ENCODE results near the gene DICER1. TPM values are rescaled to one million over a fixed set of nuclear protein-coding genes. Genes with fewer than 3 reads are reported as not detected.

DICER1 gene
- total RNA-seq, 1 donor from 2014 or later: 70.0 TPM

GRCh38 chr14:95200404-95200803 lies 43.1 kb upstream of the DICER1 start:
- TF ChIP-seq EZH2 (IDR thresholded peaks at IDR 0.05) (no peak), CTCF (IDR thresholded peaks at IDR 0.05) (no peak)
- Histone ChIP-seq H3F3A (ENCODE audit: low read depth) (no peaks in the 10 kb centered on the region), H3K27me3 (no peaks in the 10 kb centered on the region), H3K4me2 (no peak overlapping the region), H3K9me3 (ENCODE audit: low read depth) (no peaks in the 10 kb centered on the region), H3K4me3 (no peak overlapping the region), H4K20me1 (ENCODE audit: low read depth) (no peaks in the 10 kb centered on the region), H2AFZ (replicated peaks) (no peak overlapping the region), H3K4me1 (peaks cover 6% of the 10 kb centered on the region), H3K9ac (no peak overlapping the region), H3K27ac (no peak overlapping the region), H3K79me2 (ENCODE audit: low read depth) (no peaks in the 10 kb centered on the region), H3K36me3 (no peaks in the 10 kb centered on the region)
- H3K27me3 Mint-ChIP-seq (ENCODE audit: insufficient read depth, low read depth): peaks cover 9% of the 10 kb centered on the region
- peaks cover 4% of the 10 kb centered on the region for H3K4me1 Mint-ChIP-seq
- H3K9me3 Mint-ChIP-seq: peaks cover 11% of the 10 kb centered on the region
- H3K4me3 Mint-ChIP-seq: no peak overlapping the region
- peak overlapping the region; percentile 37 for H3K27ac Mint-ChIP-seq
- H3K36me3 Mint-ChIP-seq: peaks cover 18% of the 10 kb centered on the region
- DNase-seq (ENCODE audit: low spot score): no peak

- peaks cover 6% of the 10 kb centered on the region for H3K4me1 ChIP-seq
- no peak overlapping the region for H3K27ac Mint-ChIP-seq
- no peak overlapping the region for H3K27ac ChIP-seq
- no peak for DNase-seq (ENCODE audit: low spot score)
- peaks cover 12% of the 10 kb centered on the region for H3K36me3 Mint-ChIP-seq
- no peak overlapping the region for H3K9ac ChIP-seq
- H3F3A ChIP-seq (ENCODE audit: low read depth): no peaks in the 10 kb centered on the region
- no peaks in the 10 kb centered on the region for H3K9me3 ChIP-seq (ENCODE audit: low read depth)
- no peaks in the 10 kb centered on the region for H4K20me1 ChIP-seq (ENCODE audit: low read depth)
- H2AFZ ChIP-seq (replicated peaks): no peak overlapping the region
- no peaks in the 10 kb centered on the region for H3K27me3 ChIP-seq
- H3K9me3 Mint-ChIP-seq: peaks cover 5% of the 10 kb centered on the region
- H3K27me3 Mint-ChIP-seq (ENCODE audit: insufficient read depth, low read depth): peaks cover 9% of the 10 kb centered on the region
- H3K4me2 ChIP-seq: no peak overlapping the region
- H3K36me3 ChIP-seq: no peaks in the 10 kb centered on the region
- no peak for TF ChIP-seq EZH2 (IDR thresholded peaks at IDR 0.05)
- TF ChIP-seq EZH2phosphoT487 (IDR thresholded peaks at IDR 0.05): no peak
- no peak for TF ChIP-seq CTCF (IDR thresholded peaks at IDR 0.05)
- no peak overlapping the region for H3K4me3 ChIP-seq
- no peak overlapping the region for H3K4me3 Mint-ChIP-seq
- H3K4me1 Mint-ChIP-seq: peaks cover 8% of the 10 kb centered on the region
- H3K79me2 ChIP-seq (ENCODE audit: low read depth): no peaks in the 10 kb centered on the region
Observed at GRCh38 chr14:95199298-95199983, 42.1 kb upstream of the DICER1 start.

GRCh38 chr14:95198320-95198719 lies 41.0 kb upstream of the DICER1 start:
- Histone ChIP-seq H2AFZ (replicated peaks) (no peak overlapping the region), H3K27ac (no peak overlapping the region), H3K27me3 (no peaks in the 10 kb centered on the region), H3K9me3 (ENCODE audit: low read depth) (no peaks in the 10 kb centered on the region), H3K4me1 (peaks cover 6% of the 10 kb centered on the region), H3K9ac (no peak overlapping the region), H3K36me3 (no peaks in the 10 kb centered on the region), H3F3A (ENCODE audit: low read depth) (no peaks in the 10 kb centered on the region), H3K79me2 (ENCODE audit: low read depth) (no peaks in the 10 kb centered on the region), H4K20me1 (ENCODE audit: low read depth) (no peaks in the 10 kb centered on the region), H3K4me2 (no peak overlapping the region), H3K4me3 (no peak overlapping the region)
- no peak overlapping the region for H3K4me3 Mint-ChIP-seq
- H3K27me3 Mint-ChIP-seq (ENCODE audit: insufficient read depth, low read depth): peaks cover 9% of the 10 kb centered on the region
- H3K36me3 Mint-ChIP-seq: peaks cover 5% of the 10 kb centered on the region
- no peaks in the 10 kb centered on the region for H3K9me3 Mint-ChIP-seq
- H3K27ac Mint-ChIP-seq: peak overlapping the region; percentile 85
- H3K4me1 Mint-ChIP-seq: peaks cover 8% of the 10 kb centered on the region
- DNase-seq (ENCODE audit: low spot score): no peak
- no peak for TF ChIP-seq EZH2 (IDR thresholded peaks at IDR 0.05)
- TF ChIP-seq CTCF (IDR thresholded peaks at IDR 0.05): no peak
- no peak for TF ChIP-seq EZH2phosphoT487 (IDR thresholded peaks at IDR 0.05)

All from neural progenitor cell (in vitro differentiated cells).